Keratinocyte (primary cell): ENCODE results near the gene FSD2. TPM values are rescaled to one million over a fixed set of nuclear protein-coding genes. Genes with fewer than 3 reads are reported as not detected.

ENCODE experiments used
- DNase-seq: peaks from one replicate; pipeline ENCODE4 v3.0.0-alpha.2; 2011; ENCODE audit warnings: low read depth, missing footprints, low spot score
- FAIRE-seq: peaks from 2 replicates; lab custom pipeline; 2011; peaks lifted over from hg19 to GRCh38; lab: Jason Lieb, UNC
- H2AFZ ChIP-seq: 2 replicates; pipeline ENCODE4 v1.6.0; 2012; ENCODE audit warnings: low read length, control low read depth, inconsistent platforms; ENCODE audit not compliant: control insufficient read depth
- H3K27ac ChIP-seq: 2 replicates; pipeline ENCODE4 v1.5.1; 2011; ENCODE audit warnings: low read length; ENCODE audit not compliant: control insufficient read depth, insufficient read depth
- H3K27me3 ChIP-seq: 3 replicates; pipeline ENCODE4 v1.6.0; 2011; ENCODE audit warnings: low read length; ENCODE audit not compliant: control insufficient read depth, insufficient read depth; ENCODE audit errors: extremely low read depth
- H3K36me3 ChIP-seq, 2 experiments: 2 replicates in 1 of 2; 3 replicates in 1 of 2; pipeline ENCODE4 v1.5.1; 2011; ENCODE audit warnings: low read length in 2 of 2, mild to moderate bottlenecking in 1 of 2; ENCODE audit not compliant: control insufficient read depth in 2 of 2, insufficient read depth in 2 of 2; ENCODE audit errors: extremely low read depth in 1 of 2
- H3K4me1 ChIP-seq: 3 replicates; pipeline ENCODE4 v1.5.1; 2011; ENCODE audit warnings: low read length; ENCODE audit not compliant: control insufficient read depth, insufficient read depth; ENCODE audit errors: extremely low read depth
- H3K4me2 ChIP-seq: 3 replicates; pipeline ENCODE4 v1.6.0; 2011; ENCODE audit warnings: low read depth, low read length; ENCODE audit not compliant: control insufficient read depth, insufficient read depth; ENCODE audit errors: extremely low read depth
- H3K4me3 ChIP-seq, 3 experiments: fragments of 200-600 bp in 1 of 3; sonication (generic) in 1 of 3; 2 replicates in 2 of 3; 3 replicates in 1 of 3; pipeline ENCODE4 v1.5.1; 2011 to 2016; ENCODE audit warnings: low read length in 3 of 3, mild to moderate bottlenecking in 3 of 3, control low read depth in 2 of 3, inconsistent platforms in 1 of 3, low read depth in 1 of 3, mixed read lengths in 1 of 3, mixed run types in 1 of 3, moderate library complexity in 1 of 3; ENCODE audit not compliant: control insufficient read depth in 2 of 3, insufficient read depth in 2 of 3; ENCODE audit errors: extremely low read depth in 1 of 3
- H3K79me2 ChIP-seq: 2 replicates; pipeline ENCODE4 v1.6.0; 2012; ENCODE audit warnings: low read length; ENCODE audit not compliant: control insufficient read depth, insufficient read depth
- H3K9ac ChIP-seq: 3 replicates; pipeline ENCODE4 v1.6.0; 2011; ENCODE audit warnings: low read length; ENCODE audit not compliant: control insufficient read depth, insufficient read depth; ENCODE audit errors: extremely low read depth
- H3K9me1 ChIP-seq: 3 replicates; pipeline ENCODE4 v1.6.0; 2011; ENCODE audit warnings: low read length; ENCODE audit not compliant: control insufficient read depth, insufficient read depth; ENCODE audit errors: extremely low read depth
- H3K9me3 ChIP-seq: 2 replicates; pipeline ENCODE4 v1.5.1; 2012; ENCODE audit warnings: low read depth, low read length; ENCODE audit not compliant: control insufficient read depth
- H4K20me1 ChIP-seq: 3 replicates; pipeline ENCODE4 v1.6.0; 2011; ENCODE audit warnings: low read length; ENCODE audit not compliant: control insufficient read depth, insufficient read depth; ENCODE audit errors: extremely low read depth
- CTCF ChIP-seq, 3 experiments: IDR thresholded peaks in 1 of 3; conservative IDR thresholded peaks in 1 of 3; optimal IDR thresholded peaks in 1 of 3; 2 replicates in 2 of 3; 3 replicates in 1 of 3; pipeline versions ENCODE3 to v1.5.1; 2011; ENCODE audit warnings: low read length in 3 of 3, mild to moderate bottlenecking in 3 of 3, moderate library complexity in 2 of 3, control low read depth in 1 of 3, inconsistent platforms in 1 of 3; ENCODE audit not compliant: insufficient read depth in 2 of 3; ENCODE audit errors: extremely low read depth in 1 of 3
- EZH2 ChIP-seq: IDR thresholded peaks from one replicate; pipeline ENCODE4 v1.6.1; 2012; ENCODE audit warnings: inconsistent platforms, mild to moderate bottlenecking, low read length, moderate library complexity
- dilution Hi-C: fragments of 300-500 bp; cut with MboI; formaldehyde crosslinking; loops from one replicate; pipeline ENCODE4 v1.7.0; 2020; ENCODE audit warnings: low sequenced_read_pairs; ENCODE audit not compliant: extremely low pct_ligation_motif_present
- polyA plus RNA-seq, 5 experiments: library from polyadenylated mRNA; depleted of rRNA in 3 of 5; stranded (reverse) in 3 of 5; stranded (forward) in 1 of 5; unstranded in 1 of 5; fragments of >200 nt; gene quantifications; 1 replicate in 1 of 5; 2 replicates in 3 of 5; 3 replicates in 1 of 5; pipeline versions ENCODE4 v1.2.1 to v1.2.3, GENCODE V29; 2011 to 2012; ENCODE audit warnings: missing spikeins in 2 of 5, low read depth in 1 of 5, low replicate concordance in 1 of 5

FSD2 gene
- polyA plus RNA-seq, 1 donor (not counting 4 experiments of a cell fraction or from before 2014, with no cell fraction given) = not detected

DNA sequence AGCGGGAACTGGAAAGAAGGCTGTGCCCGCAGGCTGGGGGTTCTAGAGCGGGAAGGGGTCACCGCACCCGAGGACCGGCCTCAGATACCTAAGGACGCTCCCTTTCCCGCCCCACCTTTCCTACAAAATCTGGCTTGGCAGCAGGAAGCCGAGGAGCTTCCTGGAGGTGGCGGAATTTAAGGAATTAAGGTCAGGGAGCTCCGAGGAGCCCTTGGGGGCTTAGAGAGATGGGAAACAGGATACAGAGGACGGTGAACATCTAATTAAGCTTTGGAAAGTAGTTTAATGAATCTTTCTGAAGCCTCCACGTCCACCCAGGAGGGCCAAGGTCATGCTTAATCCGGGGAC lies 95.7 kb downstream of the FSD2 start:
- FAIRE-seq (no peak), DNase-seq (no peak)
- Histone ChIP-seq H4K20me1 (no peaks in the 10 kb centered on the region), H3K9me1 (no peaks in the 10 kb centered on the region), H2AFZ (peak overlapping the region; percentile 71), H3K27ac (no peak overlapping the region), H3K36me3 (no peaks in the 10 kb centered on the region), H3K9ac (no peak overlapping the region), H3K9me3 (no peaks in the 10 kb centered on the region), H3K79me2 (no peaks in the 10 kb centered on the region), H3K4me2 (peak overlapping the region; percentile 79), H3K27me3 (no peaks in the 10 kb centered on the region), H3K4me3 (peak overlapping the region; percentile 63 to 75 (median 67)), H3K4me1 (peaks cover 3% of the 10 kb centered on the region)
- TF ChIP-seq EZH2 (no peak), CTCF (optimal IDR thresholded peaks at IDR 0.05 in 1 of 3, IDR thresholded peaks at IDR 0.05 in 1 of 3, conservative IDR thresholded peaks at IDR 0.05 in 1 of 3; ENCODE audit: extremely low read depth in 1 of 3, insufficient read depth in 2 of 3, low read length in 3 of 3) (no peak)
- dilution Hi-C loops = no loop called here

- dilution Hi-C loops = no loop called here
- Histone ChIP-seq H2AFZ (peak within 1 kb of the TSS; percentile 71), H3K9ac (no peak within 1 kb of the TSS), H3K9me1 (no peaks in the 10 kb centered on the region), H3K79me2 (no peaks in the 10 kb centered on the region), H3K4me2 (peak within 1 kb of the TSS; percentile 79), H3K27me3 (no peaks in the 10 kb centered on the region), H3K9me3 (no peaks in the 10 kb centered on the region), H3K36me3 (no peaks in the 10 kb centered on the region), H3K27ac (no peak within 1 kb of the TSS), H3K4me1 (peaks cover 3% of the 10 kb centered on the region), H4K20me1 (no peaks in the 10 kb centered on the region), H3K4me3 (peak within 1 kb of the TSS; percentile 63 to 75 (median 67))
- no peak for TF ChIP-seq EZH2
- no peak for TF ChIP-seq CTCF (optimal IDR thresholded peaks at IDR 0.05 in 1 of 3, IDR thresholded peaks at IDR 0.05 in 1 of 3, conservative IDR thresholded peaks at IDR 0.05 in 1 of 3; ENCODE audit: extremely low read depth in 1 of 3, insufficient read depth in 2 of 3, low read length in 3 of 3)
- FAIRE-seq (no peak), DNase-seq (peak; percentile 13)
Observed at GRCh38 chr15:82709421-82710207, 96.3 kb downstream of the FSD2 start, which contains the start of gene AP3B2. TSS of gene AP3B2 (minus strand) at chr15:82709875. CDS start at chr15:82709706, 169 bp downstream.
